Ovary (tissue), 9 donors: Measurements from ENCODE around the gene SLC9A3. TPM values are rescaled to one million over a fixed set of nuclear protein-coding genes. Genes with fewer than 3 reads are reported as not detected.
"Not testable (repeated sequence)": the region's sequence is repeated elsewhere in the genome, so short reads cannot be mapped to it uniquely, and the experiment has no call there.

ENCODE experiments used
- DNase-seq, 5 donors: peaks; one replicate each; pipeline ENCODE4 v3.0.0-alpha.2; 2019 to 2020
- H3K27ac ChIP-seq, 2 donors: fragments of 200-600 bp; one replicate each; pipeline versions ENCODE4 v1.5.1 to v1.8.0; 2019 to 2022
- H3K27me3 ChIP-seq: fragments of 200-600 bp; one replicate; pipeline ENCODE4 v1.8.0; 2022
- H3K36me3 ChIP-seq: fragments of 200-600 bp; sonication (generic); one replicate; pipeline ENCODE4 v1.5.1; 2019
- H3K4me1 ChIP-seq: one replicate; pipeline ENCODE4 v1.8.1; 2013; ENCODE audit warnings: mild to moderate bottlenecking, moderate library complexity; ENCODE audit not compliant: insufficient read depth
- H3K4me3 ChIP-seq: fragments of 200-600 bp; sonication (generic); one replicate; pipeline ENCODE4 v1.5.1; 2017
- H3K9me3 ChIP-seq, 2 donors: fragments of 200-600 bp in 1 of 2; sonication (generic) in 1 of 2; one replicate each; pipeline versions ENCODE4 v1.5.1 to v1.8.1; 2013 to 2019; ENCODE audit warnings: mild to moderate bottlenecking in 1 of 2, moderate library complexity in 1 of 2
- CTCF ChIP-seq, 3 donors: fragments of 450-650 bp in 2 of 3; fragments of 200-600 bp in 1 of 3; IDR thresholded peaks; one replicate each; pipeline versions ENCODE4 v1.5.1 to v1.8.0; 2016 to 2022; ENCODE audit warnings: antibody characterized with exemption in 3 of 3, mild to moderate bottlenecking in 1 of 3
- EP300 ChIP-seq: sonication (generic); formaldehyde crosslinking; IDR thresholded peaks from one replicate; pipeline ENCODE4 v1.6.1; 2017; ENCODE audit warnings: antibody characterized with exemption
- POLR2A ChIP-seq: fragments of 450-650 bp; IDR thresholded peaks from one replicate; pipeline ENCODE4 v1.6.1; 2017; ENCODE audit warnings: antibody characterized with exemption, mild to moderate bottlenecking, moderate library complexity
- WGBS, 3 donors: extraction: QIAGEN DNeasy Blood & Tissue Kit in 1 of 3; methylation state at CpG; one replicate each; pipeline versions ENCODE4 v1.1.5 to v1.1.7; 2013 to 2017; 5-methylcytosine and 5-hydroxymethylcytosine counted together
- intact Hi-C, 4 donors: fragments of 100-400 bp; cut with DNase I; formaldehyde crosslinking; loops; one replicate each; pipeline versions ENCODE4 v1.11.0 to v1.15.1; 2022 to 2023
- polyA plus RNA-seq, 2 donors: library from polyadenylated mRNA; stranded (reverse); fragments of 200-250 nt in 1 of 2; fragments of 350-450 nt in 1 of 2; fragmentation: Illumina TruSeq in 1 of 2; extraction: RNeasy Lipid Tissue Mini Kit (QIAGEN cat#74804) in 1 of 2; gene quantifications; one replicate each; pipeline ENCODE4 v1.2.3, GENCODE V29; 2013 to 2014
- total RNA-seq, 7 donors: library from RNA; depleted of rRNA in 2 of 7; stranded (reverse); fragments of >200 nt in 2 of 7; fragmentation: NEBNext Ultra II Directional in 3 of 7; extraction: Animal tissue kit (Norgen Biotek cat#: 25700) in 3 of 7; gene quantifications; one replicate each; pipeline versions ENCODE4 v1.1.0 to v1.2.4, GENCODE V29; 2016 to 2023
- donor health status: DM: no; HTN: no; CAD: no; lungs with moderate emphysema.
- donor health status: DM: no; HTN: no; CAD: no.
- donor health status: Bipolar disorder and iron deficiency.
- donor health status: DM: yes; HTN: yes; CAD: no.
- donor health status: DM: no; HTN: no; CAD: no.
- donor health status: DM: yes; HTN: yes; CAD: no.

The SLC9A3 gene
- total and polyA plus RNA-seq, 9 donors, result 1.2 to 3.6 (median 1.9) TPM

GRCh38 chr5:558326-558725 is 34.1 kb upstream of the SLC9A3 start:
- H3K27ac ChIP-seq, result no peak overlapping the region
- intact Hi-C loops, result no loop called here
- no peak for DNase-seq
- H3K9me3 ChIP-seq, result no peaks in the 10 kb centered on the region
- TF ChIP-seq CTCF (IDR thresholded peaks at IDR 0.05) (no peak), EP300 (no peak), POLR2A (no peak)
- no peaks in the 10 kb centered on the region for H3K4me1 ChIP-seq
- H3K36me3 ChIP-seq, result no peaks in the 10 kb centered on the region
- H3K27me3 ChIP-seq, result no peaks in the 10 kb centered on the region
- no peak overlapping the region for H3K4me3 ChIP-seq
- WGBS, 3 donors, result 84 to 90% (median 85%) methylated on average over 10 of the region's 10 CpGs

- WGBS, 3 donors, result 95% methylated on average over 3 to 4 of the region's 4 CpGs
- peak in 1 of 5 donors; percentile 8 for DNase-seq
- not testable (repeated sequence) for H3K9me3 ChIP-seq
These were observed 33.7 kb upstream of the SLC9A3 start for GRCh38 chr5:557917-558316.

GRCh38 chr5:556909-557441 is 32.7 kb upstream of the SLC9A3 start:
- 75 to 80% (median 76%) methylated on average over 19 of the region's 19 CpGs for WGBS, 3 donors
- no peaks in the 10 kb centered on the region for H3K4me1 ChIP-seq
- no peaks in the 10 kb centered on the region for H3K9me3 ChIP-seq
- no peak overlapping the region for H3K4me3 ChIP-seq
- intact Hi-C loops, result no loop called here
- no peaks in the 10 kb centered on the region for H3K27me3 ChIP-seq
- TF ChIP-seq POLR2A, result no peak
- no peak for TF ChIP-seq EP300
- TF ChIP-seq CTCF (IDR thresholded peaks at IDR 0.05), result no peak
- no peaks in the 10 kb centered on the region for H3K36me3 ChIP-seq
- H3K27ac ChIP-seq, result no peak overlapping the region
- DNase-seq, result no peak

More at GRCh38 chr5:557917-558316, 33.7 kb upstream of the SLC9A3 start:
- H3K27ac ChIP-seq, H3K4me1 ChIP-seq, intact Hi-C loops, H3K36me3 ChIP-seq, H3K27me3 ChIP-seq, H3K4me3 ChIP-seq: not testable (repeated sequence)

DNA sequence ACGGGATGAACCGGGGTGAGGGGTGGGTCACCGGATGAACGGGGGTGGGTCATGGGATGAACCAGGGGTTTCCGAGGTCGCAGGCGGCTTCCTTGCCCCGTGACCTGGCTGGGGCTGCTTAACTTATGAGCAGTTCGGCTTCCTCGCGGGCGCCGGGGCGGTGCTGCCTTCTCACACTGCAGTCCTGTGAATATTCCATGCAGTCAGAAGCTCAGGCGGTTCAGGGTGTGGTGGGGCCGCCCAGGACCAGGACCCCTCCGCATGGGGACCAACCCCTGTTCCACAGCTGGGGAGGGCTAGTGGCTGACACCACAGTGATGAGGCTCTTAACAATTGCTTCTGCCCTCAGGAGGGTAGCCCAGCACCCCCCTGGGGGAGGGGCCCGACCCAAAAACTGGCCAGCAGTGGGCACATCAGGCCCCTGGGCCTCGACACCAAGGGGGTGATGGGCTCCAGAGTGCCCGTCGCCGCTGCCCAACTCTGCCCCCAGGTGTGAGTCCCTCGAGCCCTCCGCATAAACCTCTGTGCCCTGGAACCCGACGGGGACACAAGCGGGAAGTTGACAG is 30.9 kb upstream of the SLC9A3 start:
- peak in 4 of 5 donors; percentile 5 to 11 (median 10) for DNase-seq
- no peaks in the 10 kb centered on the region for H3K9me3 ChIP-seq
- no peak for TF ChIP-seq POLR2A
- no peak for TF ChIP-seq CTCF (IDR thresholded peaks at IDR 0.05)
- no peak for TF ChIP-seq EP300
- intact Hi-C loops, result no loop called here
- no peaks in the 10 kb centered on the region for H3K27me3 ChIP-seq
- H3K4me3 ChIP-seq, result no peak overlapping the region
- H3K4me1 ChIP-seq, result no peaks in the 10 kb centered on the region
- no peak overlapping the region for H3K27ac ChIP-seq
- WGBS, 3 donors, result 88 to 90% (median 89%) methylated on average over 26 to 27 of the region's 27 CpGs
- no peaks in the 10 kb centered on the region for H3K36me3 ChIP-seq

DNA sequence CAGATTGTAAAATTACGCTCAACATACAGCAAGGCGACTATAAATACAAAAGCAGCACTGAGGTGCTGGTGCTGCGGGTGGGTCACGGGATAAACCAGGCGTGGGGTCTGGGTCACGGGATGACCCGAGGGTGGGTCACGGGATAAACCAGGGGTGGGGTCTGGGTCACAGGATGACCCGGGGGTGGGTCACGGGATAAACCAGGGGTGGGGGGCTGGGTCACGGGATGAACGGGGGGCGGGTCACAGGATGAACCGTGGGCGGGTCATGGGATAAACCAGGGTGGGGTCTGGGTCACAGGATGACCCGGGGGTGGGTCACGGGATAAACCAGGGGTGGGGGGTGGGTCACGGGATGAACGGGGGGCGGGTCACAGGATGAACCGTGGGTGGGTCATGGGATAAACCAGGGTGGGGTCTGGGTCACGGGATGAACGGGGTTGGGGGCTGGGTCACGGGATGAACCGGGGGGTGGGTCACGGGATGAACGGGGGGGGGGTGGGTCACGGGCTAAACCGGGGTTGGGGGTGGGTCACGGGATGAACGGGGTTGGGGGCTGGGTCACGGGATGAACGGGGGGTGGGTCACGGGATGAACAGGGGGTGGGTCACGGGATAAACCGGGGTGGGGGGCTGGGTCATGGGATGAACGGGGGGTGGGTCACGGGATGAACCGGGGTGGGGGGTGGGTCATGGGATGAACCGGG is 30.2 kb upstream of the SLC9A3 start:
- no peak for TF ChIP-seq POLR2A
- no peak for TF ChIP-seq CTCF (IDR thresholded peaks at IDR 0.05)
- no peak for TF ChIP-seq EP300
- H3K27ac ChIP-seq, result no peak overlapping the region
- 86 to 95% (median 89%) methylated on average over 21 to 40 of the region's 40 CpGs for WGBS, 3 donors
- no peaks in the 10 kb centered on the region for H3K9me3 ChIP-seq
- no peak overlapping the region for H3K4me3 ChIP-seq
- peak in 3 of 5 donors; percentile 4 to 14 (median 11) for DNase-seq
- no peaks in the 10 kb centered on the region for H3K36me3 ChIP-seq
- H3K4me1 ChIP-seq, result no peaks in the 10 kb centered on the region
- intact Hi-C loops, result no loop called here
- no peaks in the 10 kb centered on the region for H3K27me3 ChIP-seq
